Pulmonary artery endothelial cell (primary cell): ENCODE data around the gene MTERF2. TPM values are rescaled to one million over a fixed set of nuclear protein-coding genes. Genes with fewer than 3 reads are reported as not detected.
"Not testable (repeated sequence)": the region's sequence is repeated elsewhere in the genome, so short reads cannot be mapped to it uniquely, and the experiment has no call there.

Source experiments
- DNase-seq: peaks from one replicate; pipeline ENCODE4 v3.0.0-alpha.2; 2011; ENCODE audit warnings: low read depth, low spot score
- total RNA-seq: library from RNA; depleted of rRNA; stranded (reverse); fragments of >200 nt; gene quantifications from 2 replicates; pipeline ENCODE4 v1.2.3, GENCODE V29; 2014

MTERF2 gene
- total RNA-seq, result 3.8 and 10.6 TPM in 2 replicates

- peak; percentile 84 for DNase-seq
These were observed at the start of gene MTERF2 for GRCh38 chr12:106986625-106987389. MTERF2 (minus strand) TSS chr12:106987146; CDS start chr12:106978714, 8,432 bp downstream.

- no peak for DNase-seq
These were observed 48.8 kb upstream of the MTERF2 start for GRCh38 chr12:107035733-107036132.

GRCh38 chr12:107033758-107034739 lies 47.1 kb upstream of the MTERF2 start:
- no peak for DNase-seq

DNA sequence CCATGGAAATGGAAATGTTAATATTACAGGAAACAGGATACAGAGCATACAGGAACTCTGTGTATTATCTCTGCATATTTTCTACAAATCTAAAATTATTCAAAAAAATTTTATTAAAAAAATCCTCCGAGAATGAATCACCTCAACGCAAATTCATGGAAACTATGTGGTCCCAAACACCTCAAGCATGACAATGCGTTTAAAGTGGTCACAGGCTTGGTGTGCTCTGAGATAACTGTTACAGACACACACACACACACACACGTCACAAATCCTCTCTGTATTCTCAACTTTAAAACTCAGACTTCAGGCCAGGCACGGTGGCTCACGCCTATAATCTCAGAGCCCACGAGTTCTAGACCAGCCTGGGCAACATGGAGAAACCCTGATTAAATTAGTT lies 45.3 kb upstream of the MTERF2 start:
- DNase-seq, result no peak

- no peak for DNase-seq
These were observed 44.1 kb upstream of the MTERF2 start for GRCh38 chr12:107031061-107031460.

- DNase-seq, result no peak
These were observed 42.1 kb upstream of the MTERF2 start for GRCh38 chr12:107029081-107029480.

DNA sequence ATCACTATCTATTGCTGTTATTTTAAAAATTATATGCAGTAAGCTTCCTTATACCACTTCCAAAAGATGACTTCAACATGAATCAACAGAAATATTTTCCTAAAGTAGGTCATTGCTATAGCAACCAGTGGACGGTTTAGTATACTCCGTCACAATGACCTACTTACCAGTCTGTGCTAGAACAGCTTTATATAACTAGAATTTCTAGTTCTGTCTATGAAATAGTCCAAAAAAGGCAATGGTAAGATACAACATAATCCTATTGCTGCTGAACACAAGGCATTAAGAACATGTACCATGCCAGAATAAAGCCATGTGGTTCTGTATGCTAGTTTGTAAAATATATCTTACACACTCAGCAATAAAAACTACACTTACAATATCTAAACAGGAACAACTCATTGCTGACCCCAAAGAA lies 40.7 kb upstream of the MTERF2 start:
- peak; percentile 83 for DNase-seq

GRCh38 chr12:107026806-107027635 lies 40.1 kb upstream of the MTERF2 start:
- DNase-seq, result no peak

GRCh38 chr12:107026356-107026755 lies 39.4 kb upstream of the MTERF2 start:
- DNase-seq, result not testable (repeated sequence)

- DNase-seq, result no peak
These were observed 38.7 kb upstream of the MTERF2 start for GRCh38 chr12:107025671-107026070.

DNA sequence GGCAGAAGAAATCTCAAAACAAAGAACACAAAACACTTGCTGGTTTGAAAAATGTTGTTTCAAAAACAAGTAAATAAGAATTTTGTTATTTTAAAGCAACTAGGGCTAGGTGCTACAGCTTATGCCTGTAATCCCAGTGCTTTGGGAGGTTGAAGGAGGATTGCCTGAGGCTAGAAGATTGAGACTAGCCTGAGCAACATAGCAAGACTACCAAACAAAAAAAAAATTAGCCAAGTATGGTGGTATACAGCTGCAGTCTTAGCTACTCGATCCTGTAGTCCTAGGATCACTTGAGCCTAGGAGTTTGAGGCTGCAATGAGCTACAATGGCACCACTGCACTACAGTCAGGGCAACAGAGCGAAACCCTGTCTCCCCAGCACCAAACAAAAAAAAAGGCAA lies 32.6 kb upstream of the MTERF2 start:
- DNase-seq, result no peak

DNA sequence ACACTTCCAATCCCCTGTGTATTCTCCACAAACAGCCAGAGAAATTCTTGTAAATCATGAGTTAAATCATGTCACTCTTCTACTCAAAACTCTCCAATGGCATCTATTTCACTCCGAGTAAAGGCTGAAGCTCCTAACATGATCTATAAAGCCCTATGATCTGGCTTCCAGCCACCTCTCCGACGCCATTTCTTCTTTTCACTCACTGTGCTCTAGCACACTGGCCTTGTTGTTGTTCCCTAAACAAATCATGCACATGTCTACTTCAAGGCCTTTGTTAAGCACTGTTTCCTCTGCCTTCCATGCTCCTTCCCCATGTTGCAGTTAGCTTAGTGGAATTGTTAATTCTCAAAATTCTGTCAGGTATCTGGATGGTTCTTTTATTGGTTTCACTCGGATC lies 30.1 kb upstream of the MTERF2 start:
- DNase-seq, result no peak

GRCh38 chr12:107014055-107014454 lies 27.1 kb upstream of the MTERF2 start:
- no peak for DNase-seq

GRCh38 chr12:107012736-107013425 lies 25.9 kb upstream of the MTERF2 start:
- no peak for DNase-seq

- no peak for DNase-seq
These were observed 24.6 kb upstream of the MTERF2 start for GRCh38 chr12:107011519-107011918.

GRCh38 chr12:107007411-107007810 lies 20.5 kb upstream of the MTERF2 start:
- DNase-seq, result no peak

DNA sequence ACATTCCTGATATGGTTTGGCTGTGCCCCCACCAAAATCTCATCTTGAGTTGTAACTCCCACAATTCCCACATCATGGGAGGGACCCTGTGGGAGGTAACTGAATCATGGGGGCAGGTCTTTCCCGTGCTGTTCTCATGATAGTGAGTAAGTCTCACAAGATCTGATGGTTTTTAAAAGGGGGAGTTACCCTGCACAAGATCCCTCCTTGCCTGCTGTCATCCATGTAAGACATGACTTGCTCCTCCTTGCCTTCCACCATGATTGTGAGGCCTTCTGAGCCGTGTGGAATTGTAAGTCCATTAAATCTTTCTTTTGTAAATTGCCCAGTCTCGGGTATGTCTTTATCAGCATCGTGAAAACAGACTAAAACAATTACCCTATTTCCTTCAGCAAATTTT lies 15.7 kb upstream of the MTERF2 start:
- not testable (repeated sequence) for DNase-seq

DNA sequence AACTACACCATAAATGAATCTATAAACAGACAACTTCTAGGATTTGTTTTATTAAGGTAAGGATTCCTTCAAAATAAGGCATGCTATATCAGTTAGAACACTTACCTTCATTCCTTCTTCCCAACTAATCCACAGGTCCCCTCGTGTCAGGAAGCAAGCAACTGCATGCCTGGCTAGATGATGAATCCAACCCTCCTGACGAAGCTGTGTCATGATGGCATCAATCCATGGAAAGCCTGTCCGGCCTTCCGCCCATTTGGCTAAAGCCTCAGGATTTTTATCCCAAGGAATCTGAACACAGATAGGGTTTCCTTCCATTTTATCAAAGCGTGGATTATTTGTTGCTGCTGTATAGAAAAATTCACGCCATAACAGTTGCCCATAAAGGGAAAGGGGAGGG lies 12.5 kb upstream of the MTERF2 start:
- DNase-seq, result no peak

DNA sequence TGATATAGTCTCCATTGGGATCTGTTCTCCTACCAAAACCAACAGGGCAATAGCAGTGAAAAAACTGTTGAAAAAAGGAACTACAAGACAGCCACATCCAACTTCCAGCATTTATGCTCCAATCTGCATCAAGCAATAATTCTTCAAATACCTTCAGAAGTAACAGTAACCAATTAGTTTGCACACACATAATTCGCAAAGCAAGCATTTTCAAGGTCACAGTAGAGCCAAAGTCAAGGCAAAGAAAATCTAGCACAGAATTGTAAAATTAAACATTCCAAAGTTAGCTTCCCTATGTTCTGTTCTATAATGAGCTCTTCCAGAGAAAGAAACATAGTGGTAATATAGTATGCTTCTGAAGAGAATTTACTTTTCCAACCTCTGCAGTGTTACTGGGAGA lies 11.0 kb upstream of the MTERF2 start:
- no peak for DNase-seq

GRCh38 chr12:106996102-106996501 lies 9.2 kb upstream of the MTERF2 start:
- DNase-seq, result not testable (repeated sequence)
